Measurements from ENCODE around the gene C9orf50. TPM values are rescaled to one million over a fixed set of nuclear protein-coding genes. Genes with fewer than 3 reads are reported as not detected.
A peak's percentile ranks its signal among the peaks of the same experiment; 100 is the strongest.

The C9orf50 gene
- total RNA-seq, 1 donor from 2014 or later = not detected

DNA sequence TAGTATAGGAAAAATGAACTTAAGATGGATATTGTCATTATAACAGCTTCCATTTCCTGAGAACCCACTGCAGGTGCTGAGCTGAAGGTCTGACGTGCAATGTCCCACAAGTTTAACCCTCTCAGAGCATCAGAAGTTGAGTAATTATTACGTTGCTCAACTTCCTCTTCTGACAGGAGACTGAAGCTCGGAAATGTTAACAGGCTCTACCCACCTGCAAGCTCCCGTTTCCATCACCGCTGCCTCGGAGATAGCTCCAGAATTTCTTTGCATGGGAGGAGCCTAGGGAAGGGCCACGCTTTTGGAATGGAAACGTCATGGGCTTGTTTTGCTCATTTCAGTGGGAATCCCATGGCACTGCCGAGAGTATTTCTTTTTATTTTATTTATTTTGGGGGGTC is 4.0 kb upstream of the C9orf50 start:
- peak; percentile 1 for ATAC-seq
- peaks cover 50% of the 10 kb centered on the region for H3K4me1 ChIP-seq
- intact Hi-C loops (cut with DNase I) = no loop called here
- no peak overlapping the region for H3K27ac ChIP-seq
- peak overlapping the region; percentile 93 for H3K4me3 ChIP-seq
- no peak for DNase-seq
- TF ChIP-seq, protein P1, sequence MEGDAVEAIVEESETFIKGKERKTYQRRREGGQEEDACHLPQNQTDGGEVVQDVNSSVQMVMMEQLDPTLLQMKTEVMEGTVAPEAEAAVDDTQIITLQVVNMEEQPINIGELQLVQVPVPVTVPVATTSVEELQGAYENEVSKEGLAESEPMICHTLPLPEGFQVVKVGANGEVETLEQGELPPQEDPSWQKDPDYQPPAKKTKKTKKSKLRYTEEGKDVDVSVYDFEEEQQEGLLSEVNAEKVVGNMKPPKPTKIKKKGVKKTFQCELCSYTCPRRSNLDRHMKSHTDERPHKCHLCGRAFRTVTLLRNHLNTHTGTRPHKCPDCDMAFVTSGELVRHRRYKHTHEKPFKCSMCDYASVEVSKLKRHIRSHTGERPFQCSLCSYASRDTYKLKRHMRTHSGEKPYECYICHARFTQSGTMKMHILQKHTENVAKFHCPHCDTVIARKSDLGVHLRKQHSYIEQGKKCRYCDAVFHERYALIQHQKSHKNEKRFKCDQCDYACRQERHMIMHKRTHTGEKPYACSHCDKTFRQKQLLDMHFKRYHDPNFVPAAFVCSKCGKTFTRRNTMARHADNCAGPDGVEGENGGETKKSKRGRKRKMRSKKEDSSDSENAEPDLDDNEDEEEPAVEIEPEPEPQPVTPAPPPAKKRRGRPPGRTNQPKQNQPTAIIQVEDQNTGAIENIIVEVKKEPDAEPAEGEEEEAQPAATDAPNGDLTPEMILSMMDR (IDR thresholded peaks at IDR 0.05) = no peak
- peaks cover 4% of the 10 kb centered on the region for H3K27me3 ChIP-seq
- H3K9me3 ChIP-seq = no peaks in the 10 kb centered on the region
- no peaks in the 10 kb centered on the region for H3K36me3 ChIP-seq

DNA sequence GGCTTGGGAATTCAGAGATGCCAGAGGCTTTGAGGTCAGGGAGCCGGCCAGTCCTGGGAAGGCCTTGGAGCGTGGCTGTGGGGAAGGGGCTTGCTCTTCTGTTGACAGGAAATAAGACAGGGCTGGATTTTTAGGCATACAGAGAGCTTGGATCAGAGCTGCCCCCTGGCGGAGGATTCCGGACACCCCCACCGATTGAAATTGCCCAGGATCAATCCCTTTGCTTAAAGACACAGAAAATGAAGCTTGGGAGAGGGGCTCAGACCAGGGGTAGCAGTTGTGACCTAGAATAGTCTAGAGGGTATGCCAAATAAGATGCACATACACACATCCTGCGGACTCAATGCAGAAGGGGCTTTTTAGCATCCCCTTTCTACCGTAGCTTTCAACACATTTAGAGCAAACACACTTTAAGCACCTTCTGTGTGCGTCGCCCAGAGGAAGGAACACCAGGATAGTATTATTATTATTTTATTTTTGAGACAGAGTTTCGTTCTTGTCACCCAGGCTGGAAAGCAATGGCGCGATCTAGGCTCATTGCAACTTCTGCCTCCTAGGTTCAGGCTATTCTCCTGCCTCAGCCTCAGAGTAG is 3.4 kb upstream of the C9orf50 start:
- Histone ChIP-seq H3K36me3 (no peaks in the 10 kb centered on the region), H3K4me3 (no peak overlapping the region), H3K27me3 (peaks cover 11% of the 10 kb centered on the region), H3K9me3 (no peaks in the 10 kb centered on the region), H3K27ac (no peak overlapping the region), H3K4me1 (peaks cover 43% of the 10 kb centered on the region)
- intact Hi-C loops (cut with DNase I) = no loop called here
- DNase-seq (peak; percentile 83), ATAC-seq (no peak)
- TF ChIP-seq, protein P1 (IDR thresholded peaks at IDR 0.05) = peak; percentile 76

DNA sequence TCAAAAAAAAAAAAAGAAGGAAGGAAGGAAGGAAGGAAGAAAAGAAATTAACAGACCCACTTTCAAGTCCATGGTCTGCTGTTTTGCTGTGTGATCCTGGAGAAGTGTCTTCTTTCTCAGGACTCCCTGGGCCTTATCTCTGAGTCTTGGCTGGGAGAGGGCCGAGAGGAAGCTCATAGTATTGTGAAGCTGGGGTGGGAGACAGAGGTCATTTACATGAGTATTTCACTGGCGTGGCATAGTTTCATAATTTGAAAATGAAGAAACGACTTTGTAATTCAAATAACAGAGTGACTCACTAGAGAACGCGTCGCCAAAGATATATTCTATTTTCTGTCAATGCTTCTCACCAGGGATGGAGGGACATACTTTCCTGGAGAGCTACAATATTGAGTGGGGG is 2.4 kb upstream of the C9orf50 start:
- intact Hi-C loops (cut with DNase I) = no loop called here
- no peak for ATAC-seq
- no peak overlapping the region for H3K4me3 ChIP-seq
- no peaks in the 10 kb centered on the region for H3K9me3 ChIP-seq
- peaks cover 36% of the 10 kb centered on the region for H3K4me1 ChIP-seq
- peaks cover 11% of the 10 kb centered on the region for H3K27me3 ChIP-seq
- DNase-seq = no peak
- H3K36me3 ChIP-seq = no peaks in the 10 kb centered on the region
- TF ChIP-seq, protein P1 (IDR thresholded peaks at IDR 0.05) = no peak
- no peak overlapping the region for H3K27ac ChIP-seq

DNA sequence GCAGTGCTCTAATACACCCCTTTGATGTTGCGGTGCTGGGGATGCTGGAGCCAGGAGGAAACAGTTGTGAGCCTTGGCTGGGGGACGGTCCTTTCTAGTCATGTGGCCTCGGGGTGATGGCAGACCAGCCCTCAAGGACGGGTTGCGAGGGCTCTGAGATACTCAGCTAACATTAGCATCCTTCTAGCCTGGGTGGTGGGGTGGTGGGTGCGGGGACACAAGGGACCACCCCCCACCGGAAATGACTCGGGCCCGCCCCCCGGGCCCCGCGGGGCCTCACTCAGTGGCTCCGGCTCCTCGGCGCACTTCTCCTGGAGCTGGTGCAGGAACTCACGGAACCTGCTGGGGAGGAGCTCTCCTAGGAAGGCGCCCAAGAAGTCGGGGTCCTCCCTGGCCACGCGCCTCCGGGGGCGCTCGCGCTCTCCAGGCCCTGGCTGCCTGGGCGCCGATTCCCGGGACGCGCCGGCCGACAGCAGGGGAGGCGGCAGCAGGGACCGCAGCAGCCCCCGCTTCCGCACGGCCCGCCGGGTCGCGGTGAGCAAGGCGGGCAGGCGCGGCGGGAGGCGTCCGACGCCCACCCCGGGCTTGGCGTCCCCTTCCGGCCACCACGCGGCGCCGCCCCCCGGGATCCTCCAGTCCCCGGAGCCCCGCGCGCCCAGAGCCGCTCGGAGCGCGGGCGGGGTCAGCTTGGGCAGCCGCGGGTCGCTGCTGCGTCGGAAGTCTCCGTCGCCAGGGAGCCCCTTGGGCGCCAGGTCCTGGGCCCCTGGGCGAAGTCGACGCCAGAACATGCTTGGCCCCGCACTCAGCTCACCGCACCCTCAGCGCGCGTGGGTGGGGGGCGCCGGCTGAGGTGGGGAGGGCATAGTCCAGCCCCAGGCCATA is 873 bp downstream of the C9orf50 start:
- Histone ChIP-seq H3K9me3 (no peaks in the 10 kb centered on the region), H3K4me1 (peaks cover 13% of the 10 kb centered on the region), H3K4me3 (peak overlapping the region; percentile 44), H3K27me3 (peaks cover 11% of the 10 kb centered on the region), H3K27ac (no peak overlapping the region), H3K36me3 (no peaks in the 10 kb centered on the region)
- TF ChIP-seq, protein P1 (IDR thresholded peaks at IDR 0.05) = no peak
- intact Hi-C loops (cut with DNase I) = loop anchor here (5.0 kb wide), 1 partner anchor 483 kb away; no protein-coding TSS in a partner anchor
- DNase-seq = no peak
- peak; percentile 43 for ATAC-seq

DNA sequence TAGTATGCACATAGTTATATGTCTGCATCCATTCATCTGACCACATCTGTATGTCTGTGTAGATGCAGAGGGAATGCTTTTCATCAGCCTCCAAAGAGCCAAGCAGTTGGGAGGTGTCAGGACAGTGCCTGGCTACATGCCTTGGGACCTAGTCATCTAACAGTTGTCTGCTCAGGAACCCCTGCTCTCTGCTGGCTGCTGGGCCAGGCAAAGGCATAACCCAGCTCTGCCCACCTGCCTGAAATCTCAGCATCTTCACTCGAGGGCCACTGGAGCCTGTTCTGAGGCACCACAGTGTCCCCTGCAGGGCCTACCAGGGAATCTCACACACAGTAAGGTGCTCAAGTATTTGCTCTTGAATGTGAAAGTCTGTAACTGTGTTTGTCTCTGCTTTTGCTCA is 3.7 kb downstream of the C9orf50 start:
- H3K9me3 ChIP-seq = no peaks in the 10 kb centered on the region
- intact Hi-C loops (cut with DNase I) = loop anchor here (5.0 kb wide), 1 partner anchor 480 kb away; no protein-coding TSS in a partner anchor
- DNase-seq (no peak), ATAC-seq (peak; percentile 34)
- peaks cover 7% of the 10 kb centered on the region for H3K4me1 ChIP-seq
- peaks cover 11% of the 10 kb centered on the region for H3K27me3 ChIP-seq
- TF ChIP-seq, protein P1 (IDR thresholded peaks at IDR 0.05) = peak; percentile 25
- no peak overlapping the region for H3K4me3 ChIP-seq
- H3K27ac ChIP-seq = no peak overlapping the region
- H3K36me3 ChIP-seq = no peaks in the 10 kb centered on the region
